Measurements from ENCODE around the gene TRIM41.
A peak's percentile ranks its signal among the peaks of the same experiment; 100 is the strongest.
"Not testable (repeated sequence)": the region's sequence is repeated elsewhere in the genome, so short reads cannot be mapped to it uniquely, and the experiment has no call there.

TRIM41 gene

DNA sequence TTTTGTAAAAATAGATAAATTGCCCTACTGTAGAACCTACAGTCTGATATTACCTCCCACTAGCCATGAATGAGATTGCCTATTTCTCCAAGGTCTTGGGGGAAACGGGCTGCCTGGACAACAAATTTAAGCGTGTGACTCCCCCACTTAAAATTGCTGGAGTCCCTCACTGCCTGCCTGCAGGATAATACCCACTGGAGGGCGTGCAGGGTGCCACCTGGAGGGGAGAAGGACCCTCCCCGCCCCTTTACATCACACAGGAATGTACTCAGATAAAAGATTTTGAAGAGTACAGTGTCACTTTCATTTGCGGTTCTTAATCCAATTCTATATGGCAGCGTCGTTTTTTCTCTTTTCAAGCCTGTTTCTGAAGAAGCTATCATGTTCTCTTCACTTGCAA lies 11.9 kb upstream of the TRIM41 start:
- DNase-seq (ENCODE audit: low read depth): no peak

DNA sequence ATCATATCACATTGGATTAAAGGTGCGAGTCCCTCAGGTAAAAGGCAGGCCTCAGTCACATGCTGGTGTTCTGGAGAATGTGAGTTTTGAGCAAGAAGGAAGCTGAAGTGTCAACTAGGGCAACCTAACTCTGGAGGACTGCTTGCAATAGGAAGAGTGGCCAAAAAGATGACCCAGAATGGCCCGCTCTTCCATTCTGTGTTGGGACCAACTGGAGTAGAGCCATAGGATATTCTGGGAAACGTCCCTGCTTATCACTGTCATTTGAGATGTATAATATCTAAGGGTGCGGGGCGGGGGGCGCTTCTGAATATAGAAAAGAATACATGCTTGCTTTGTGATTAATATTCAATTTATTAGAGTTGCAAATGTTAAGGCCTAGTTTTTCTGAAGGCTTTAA lies 11.0 kb upstream of the TRIM41 start:
- DNase-seq (ENCODE audit: low read depth): no peak

DNA sequence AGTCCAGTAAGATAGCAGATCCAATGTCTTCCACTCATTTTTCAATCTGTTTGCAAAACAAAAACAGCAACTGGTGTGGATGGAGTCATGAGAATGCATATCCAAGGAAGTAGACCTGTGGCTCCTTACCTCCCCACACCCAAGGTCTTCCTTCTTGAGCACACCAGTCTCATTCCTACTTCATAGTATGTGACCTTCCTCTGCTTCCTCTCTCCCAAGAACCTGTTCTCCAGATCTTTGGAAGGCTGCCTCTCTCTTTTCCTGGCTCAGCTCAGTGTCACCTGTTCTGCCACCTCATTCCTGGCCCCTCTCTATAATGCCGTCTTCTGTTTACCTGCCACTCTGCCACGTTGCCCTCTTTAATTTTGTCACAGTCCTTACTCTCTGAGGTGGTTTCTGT lies 10.1 kb upstream of the TRIM41 start:
- DNase-seq (ENCODE audit: low read depth): no peak

DNA sequence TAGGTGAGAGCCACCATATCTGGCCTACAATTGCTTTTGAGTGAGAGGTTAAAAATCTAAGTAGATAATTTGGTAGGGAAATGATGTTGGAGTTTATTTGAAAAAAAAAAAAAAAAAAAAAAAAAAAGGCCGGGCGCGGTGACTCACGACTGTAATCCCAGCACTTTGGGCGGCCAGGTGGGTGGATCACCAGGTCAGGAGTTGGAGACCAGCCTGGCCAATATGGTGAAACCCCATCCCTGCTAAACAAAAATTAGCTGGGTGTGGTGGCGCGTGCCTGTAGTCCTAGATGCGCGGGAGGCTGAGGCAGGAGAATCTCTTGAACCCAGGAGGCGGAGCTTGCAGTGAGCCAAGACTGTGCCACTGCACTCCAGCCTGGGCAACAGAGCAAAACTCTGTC lies 8.8 kb upstream of the TRIM41 start:
- not testable (repeated sequence) for DNase-seq (ENCODE audit: low read depth)

GRCh38 chr5:181215997-181216989 lies 6.8 kb upstream of the TRIM41 start:
- no peak for DNase-seq (ENCODE audit: low read depth)

DNA sequence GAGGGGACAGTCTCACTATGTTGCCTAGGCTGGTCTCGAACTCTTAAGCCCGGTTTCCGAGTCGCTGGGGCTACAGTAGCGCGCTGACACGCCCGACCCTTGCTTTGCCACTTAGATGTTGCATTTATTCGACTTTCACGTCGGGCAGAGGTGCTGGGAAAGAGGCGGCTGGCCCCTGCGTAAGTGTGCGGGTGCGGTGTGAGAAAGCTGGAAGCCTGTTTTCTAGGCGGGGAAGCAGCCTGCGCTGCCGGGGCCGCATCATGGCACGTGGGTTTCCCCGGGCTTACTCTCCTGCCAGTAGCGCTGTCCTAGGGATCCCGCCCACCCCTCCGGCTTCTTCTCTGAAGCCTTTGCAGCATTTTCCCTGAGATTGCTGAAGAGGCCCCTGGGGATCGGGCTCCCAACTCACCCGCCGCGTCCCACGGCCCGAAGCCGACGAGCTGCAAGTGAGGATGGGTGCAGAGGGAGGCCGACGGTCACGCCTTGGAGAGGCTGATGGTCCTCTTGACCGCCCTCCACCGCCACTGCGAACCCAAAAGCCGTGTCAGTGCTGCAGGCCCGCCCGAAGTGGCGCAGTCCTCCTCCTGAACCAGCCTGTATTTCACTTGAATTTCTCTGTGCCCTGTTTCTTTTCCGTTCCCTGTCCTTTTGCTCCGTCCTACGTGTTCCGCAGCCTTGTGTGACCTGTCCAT lies 5.8 kb upstream of the TRIM41 start:
- DNase-seq (ENCODE audit: low read depth): no peak

GRCh38 chr5:181217803-181218062 lies 5.3 kb upstream of the TRIM41 start:
- DNase-seq (ENCODE audit: low read depth): no peak

DNA sequence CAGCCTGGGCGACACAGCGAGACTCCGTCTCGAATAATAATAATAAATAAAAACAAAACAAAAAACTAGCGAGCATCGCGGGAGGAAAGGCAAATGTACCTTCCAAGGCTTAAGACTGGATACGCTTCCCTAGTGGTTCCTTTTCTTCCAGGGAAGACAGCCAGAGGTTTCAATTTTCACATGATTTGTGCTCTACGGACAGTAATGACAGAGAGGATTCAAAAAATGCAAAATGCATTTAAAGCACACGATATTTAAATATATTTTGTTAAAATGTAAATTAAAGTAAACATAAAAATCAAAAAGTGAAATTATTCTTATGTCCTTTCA lies 4.3 kb upstream of the TRIM41 start:
- no peak for DNase-seq (ENCODE audit: low read depth)

DNA sequence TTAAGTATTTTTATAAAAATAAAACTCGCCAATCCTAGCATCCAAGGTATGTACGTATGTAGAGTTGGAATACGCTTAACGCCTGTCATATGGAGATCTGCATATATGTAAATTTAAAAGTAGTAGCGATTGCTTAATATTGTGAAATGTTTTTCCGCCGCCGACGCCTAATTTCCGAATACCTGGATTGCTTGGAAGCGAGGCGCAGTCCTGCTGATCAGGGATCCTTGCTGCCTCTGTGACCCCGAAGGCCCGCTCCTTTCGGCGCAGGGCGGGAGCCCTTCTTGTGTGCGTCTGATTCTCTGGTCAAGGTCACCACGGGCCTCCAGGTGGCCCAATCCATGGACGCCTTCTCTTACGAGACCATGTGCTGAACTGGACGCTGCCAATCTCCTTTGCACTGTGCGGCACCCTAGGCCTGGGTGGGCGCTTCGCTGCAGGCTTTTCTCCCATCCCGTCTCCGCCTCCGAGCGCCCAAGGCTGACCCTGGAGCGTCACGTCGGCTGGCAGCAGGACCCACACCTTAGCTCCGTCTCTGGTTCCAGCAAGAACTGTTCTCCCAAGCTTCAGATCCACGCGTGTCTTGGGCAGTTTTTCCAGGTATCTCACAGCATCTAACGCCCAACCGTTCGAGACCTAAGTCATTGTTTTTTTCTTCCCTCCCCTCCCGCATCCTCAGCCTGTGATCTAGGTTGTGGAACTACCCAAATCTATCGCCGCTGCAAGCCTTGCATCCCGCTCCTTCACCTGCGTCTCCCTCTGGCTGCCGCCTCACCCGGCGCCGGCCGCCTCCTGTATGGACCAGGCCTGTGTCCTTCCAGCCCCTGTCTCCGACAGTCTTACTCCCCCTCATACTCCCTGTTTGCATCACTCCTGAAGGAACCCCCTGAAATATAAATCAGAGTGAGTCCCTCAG lies 3.6 kb upstream of the TRIM41 start:
- no peak for DNase-seq (ENCODE audit: low read depth)

GRCh38 chr5:181220178-181220515 lies 2.9 kb upstream of the TRIM41 start:
- no peak for DNase-seq (ENCODE audit: low read depth)

DNA sequence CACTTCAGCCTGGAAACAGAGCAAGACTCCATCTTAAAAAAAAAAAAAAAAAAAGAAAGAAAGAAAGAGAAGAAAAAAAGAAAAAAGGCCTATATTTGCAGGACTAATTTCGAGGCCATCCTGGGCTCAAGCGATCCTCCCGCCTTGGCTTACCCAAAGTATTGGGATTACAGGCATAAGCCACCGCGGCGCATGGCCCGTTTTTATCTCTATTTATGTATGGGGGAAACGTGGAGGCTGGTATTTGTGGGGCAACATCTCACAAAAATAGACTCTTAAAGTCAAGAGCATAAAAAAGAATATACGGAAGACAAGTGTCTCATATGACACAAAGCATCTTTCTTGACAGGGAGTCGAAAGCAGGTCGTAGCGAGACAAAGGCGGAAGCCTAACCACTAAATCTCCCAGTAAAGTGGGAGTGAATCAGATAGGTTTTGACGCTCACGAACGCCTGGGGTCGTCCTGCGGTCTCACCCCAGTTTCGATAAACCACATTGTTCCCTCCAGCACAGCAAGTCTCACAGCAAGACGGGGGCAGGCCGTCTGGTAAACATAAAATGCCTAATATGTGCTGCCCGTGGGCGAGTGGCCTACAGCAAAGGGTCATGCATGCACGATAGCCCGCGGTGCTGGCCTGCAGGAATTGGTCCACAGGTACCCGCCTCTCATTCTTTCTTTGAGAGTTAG lies 1.8 kb upstream of the TRIM41 start:
- DNase-seq (ENCODE audit: low read depth): peak; percentile 55

DNA sequence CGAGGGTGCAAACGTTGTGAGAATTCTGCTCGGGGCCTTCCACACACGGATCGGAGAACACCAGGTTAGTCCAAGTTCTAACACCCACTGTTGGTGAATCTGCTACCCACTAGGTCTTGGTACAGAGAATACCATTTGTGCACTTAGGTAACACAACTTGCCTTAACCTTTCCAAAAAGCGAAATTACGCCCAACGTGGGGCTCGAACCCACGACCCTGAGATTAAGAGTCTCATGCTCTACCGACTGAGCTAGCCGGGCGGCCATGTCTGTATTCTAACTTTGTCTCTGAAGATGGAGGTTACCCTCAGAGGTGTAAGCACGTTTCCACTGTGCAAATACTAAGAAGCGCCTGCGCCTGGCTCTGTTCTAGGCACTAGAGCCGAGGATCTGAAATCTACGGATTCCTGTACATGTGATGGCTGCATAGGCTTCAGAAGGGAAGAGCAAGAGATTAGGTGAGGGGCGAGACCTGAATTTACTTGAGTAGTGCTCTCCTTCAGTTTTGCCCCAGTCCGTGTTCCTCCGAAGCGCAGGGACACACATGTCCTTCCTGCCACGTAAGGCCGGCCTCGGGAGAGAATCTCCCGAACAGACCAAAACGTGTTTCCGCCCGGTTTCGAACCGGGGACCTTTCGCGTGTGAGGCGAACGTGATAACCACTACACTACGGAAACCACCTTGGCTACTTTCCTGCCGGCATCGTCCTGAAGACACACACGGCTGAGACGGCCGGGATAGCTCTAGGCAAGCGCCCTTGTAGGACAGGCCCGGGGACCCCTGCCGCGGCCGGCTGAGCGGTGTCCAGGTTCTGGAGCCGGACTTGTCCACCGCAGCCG lies 1.1 kb upstream of the TRIM41 start:
- peak; percentile 91 for DNase-seq (ENCODE audit: low read depth)

DNA sequence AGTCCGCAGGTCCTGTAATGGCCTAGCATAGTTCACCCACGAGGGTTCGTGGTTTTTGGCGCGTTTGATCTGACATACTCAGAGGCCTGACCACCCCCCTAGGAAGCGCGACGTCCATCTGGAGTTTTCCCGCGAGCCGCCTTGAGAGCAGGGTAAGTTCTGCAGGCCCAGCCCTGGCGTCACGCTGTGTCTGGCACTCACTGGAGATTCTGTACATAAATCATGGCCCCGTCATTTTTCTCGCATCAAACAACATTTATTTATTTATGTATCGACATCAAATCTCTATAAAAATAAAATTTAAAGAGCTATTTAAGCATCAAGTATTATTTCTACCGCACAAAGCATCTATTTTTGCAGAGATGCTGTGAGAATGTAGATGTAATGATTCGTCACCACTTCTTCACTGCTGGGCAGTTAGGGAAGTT lies 437 bp upstream of the TRIM41 start:
- no peak for DNase-seq (ENCODE audit: low read depth)

DNA sequence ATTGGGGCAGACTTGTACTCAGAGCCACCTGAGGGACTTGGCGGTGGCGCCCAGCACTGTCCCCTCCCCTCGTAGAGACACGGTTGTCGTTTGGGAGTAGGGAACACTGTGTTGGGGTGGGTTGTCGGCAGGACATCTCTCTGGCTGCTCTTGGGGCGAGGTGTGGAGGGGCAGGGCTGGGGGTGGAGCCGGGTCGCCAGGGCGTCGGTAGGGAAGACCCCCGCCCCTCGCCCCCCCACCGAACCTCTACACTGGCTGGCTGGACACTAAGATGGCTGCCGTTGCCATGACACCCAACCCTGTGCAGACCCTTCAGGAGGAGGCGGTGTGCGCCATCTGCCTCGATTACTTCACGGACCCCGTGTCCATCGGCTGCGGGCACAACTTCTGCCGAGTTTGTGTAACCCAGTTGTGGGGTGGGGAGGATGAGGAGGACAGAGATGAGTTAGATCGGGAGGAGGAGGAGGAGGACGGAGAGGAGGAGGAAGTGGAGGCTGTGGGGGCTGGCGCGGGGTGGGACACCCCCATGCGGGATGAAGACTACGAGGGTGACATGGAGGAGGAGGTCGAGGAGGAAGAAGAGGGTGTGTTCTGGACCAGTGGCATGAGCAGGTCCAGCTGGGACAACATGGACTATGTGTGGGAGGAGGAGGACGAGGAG lies 778 bp downstream of the TRIM41 start:
- DNase-seq (ENCODE audit: low read depth): no peak

DNA sequence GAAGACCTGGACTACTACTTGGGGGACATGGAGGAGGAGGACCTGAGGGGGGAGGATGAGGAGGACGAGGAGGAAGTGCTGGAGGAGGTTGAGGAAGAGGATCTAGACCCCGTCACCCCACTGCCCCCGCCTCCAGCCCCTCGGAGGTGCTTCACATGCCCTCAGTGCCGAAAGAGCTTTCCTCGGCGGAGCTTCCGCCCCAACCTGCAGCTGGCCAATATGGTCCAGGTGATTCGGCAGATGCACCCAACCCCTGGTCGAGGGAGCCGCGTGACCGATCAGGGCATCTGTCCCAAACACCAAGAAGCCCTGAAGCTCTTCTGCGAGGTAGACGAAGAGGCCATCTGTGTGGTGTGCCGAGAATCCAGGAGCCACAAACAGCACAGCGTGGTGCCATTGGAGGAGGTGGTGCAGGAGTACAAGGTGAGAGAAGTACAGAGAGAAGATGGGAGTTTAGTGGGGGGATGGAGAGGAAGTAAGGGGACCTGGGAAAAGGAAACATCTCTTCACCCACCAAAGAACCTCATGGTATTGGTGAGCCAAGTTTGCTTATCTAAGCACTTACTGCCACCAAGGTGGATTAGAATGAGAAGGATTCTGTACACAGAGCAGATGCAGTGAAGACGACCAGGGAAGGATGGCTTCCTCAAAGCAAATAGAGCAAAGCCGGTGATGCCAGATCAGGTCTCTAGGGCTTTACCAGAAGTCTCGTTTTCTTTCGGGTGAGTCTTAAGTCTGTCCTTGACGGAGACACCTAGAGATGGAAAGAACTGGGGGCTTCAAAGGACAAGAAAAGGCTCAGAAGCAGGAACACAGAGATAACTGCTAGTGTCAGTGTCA lies 1.5 kb downstream of the TRIM41 start:
- no peak for DNase-seq (ENCODE audit: low read depth)

DNA sequence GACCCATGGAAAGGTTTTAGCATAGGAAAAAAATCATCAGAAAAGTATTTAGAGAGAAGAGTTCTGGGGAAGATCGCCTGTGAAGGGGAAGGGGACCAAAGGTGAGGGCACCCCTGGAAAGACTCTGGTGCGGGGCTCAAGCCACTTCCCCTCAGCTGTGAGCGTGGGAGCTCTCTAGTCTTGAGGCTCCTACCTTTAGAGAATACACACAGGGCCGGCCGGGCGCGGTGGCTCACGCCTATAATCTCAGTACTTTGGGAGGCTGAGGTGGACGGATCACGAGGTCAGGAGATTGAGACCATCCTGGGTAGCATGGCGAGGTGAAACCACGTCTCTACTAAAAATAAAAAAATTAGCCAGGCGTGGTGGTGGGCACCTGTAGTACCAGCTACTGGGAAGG lies 6.9 kb downstream of the TRIM41 start:
- DNase-seq (ENCODE audit: low read depth): no peak

DNA sequence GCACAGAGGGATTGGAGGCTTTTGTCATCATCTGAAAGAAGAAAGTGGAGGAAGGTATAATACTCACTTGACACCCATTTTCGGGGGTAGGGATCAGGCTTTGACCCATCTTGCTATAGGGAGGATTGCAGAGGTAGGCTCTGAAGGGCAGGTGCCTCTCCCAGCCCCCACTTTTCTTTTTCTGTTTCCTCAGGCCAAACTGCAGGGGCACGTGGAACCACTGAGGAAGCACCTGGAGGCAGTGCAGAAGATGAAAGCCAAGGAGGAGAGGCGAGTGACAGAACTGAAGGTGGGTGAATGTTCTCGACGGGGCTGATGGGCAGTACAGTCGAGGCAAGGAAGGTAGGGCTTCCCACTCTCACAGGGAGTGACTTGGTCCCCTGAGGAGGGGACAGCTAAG lies 7.5 kb downstream of the TRIM41 start:
- no peak for DNase-seq (ENCODE audit: low read depth)

- no peak for DNase-seq (ENCODE audit: low read depth)
Measured at GRCh38 chr5:181231432-181231831, 8.4 kb downstream of the TRIM41 start.

GRCh38 chr5:181232593-181232992 lies 9.5 kb downstream of the TRIM41 start:
- no peak for DNase-seq (ENCODE audit: low read depth)
